GM06990 (cell line): ENCODE measurements around the gene LAMTOR4.
A peak's percentile ranks its signal among the peaks of the same experiment; 100 is the strongest.
"Not testable (repeated sequence)": the region's sequence is repeated elsewhere in the genome, so short reads cannot be mapped to it uniquely, and the experiment has no call there.

Source experiments
- DNase-seq: peaks from one replicate; pipeline ENCODE4 v3.0.0-alpha.2; 2011; ENCODE audit not compliant: insufficient read length; ENCODE audit errors: extremely low read depth
- H3K27me3 ChIP-seq: replicated peaks from 2 replicates; pipeline ENCODE4 v1.6.0; 2011; ENCODE audit warnings: low read length; ENCODE audit not compliant: control insufficient read depth, insufficient read depth
- H3K36me3 ChIP-seq: 2 replicates; pipeline ENCODE4 v1.5.1; 2011; ENCODE audit warnings: low read length; ENCODE audit not compliant: control insufficient read depth, insufficient read depth
- H3K4me3 ChIP-seq: replicated peaks from 2 replicates; pipeline ENCODE4 v1.5.1; 2011; ENCODE audit warnings: low read depth, mild to moderate bottlenecking, control low read depth, low read length
- TF ChIP-seq, protein P1 (sequence below): IDR thresholded peaks from 2 replicates; pipeline ENCODE4 v1.5.1; 2011; ENCODE audit warnings: low read length, control low read depth, mild to moderate bottlenecking, inconsistent platforms; ENCODE audit not compliant: insufficient read depth, poor library complexity, severe bottlenecking

The LAMTOR4 gene

DNA sequence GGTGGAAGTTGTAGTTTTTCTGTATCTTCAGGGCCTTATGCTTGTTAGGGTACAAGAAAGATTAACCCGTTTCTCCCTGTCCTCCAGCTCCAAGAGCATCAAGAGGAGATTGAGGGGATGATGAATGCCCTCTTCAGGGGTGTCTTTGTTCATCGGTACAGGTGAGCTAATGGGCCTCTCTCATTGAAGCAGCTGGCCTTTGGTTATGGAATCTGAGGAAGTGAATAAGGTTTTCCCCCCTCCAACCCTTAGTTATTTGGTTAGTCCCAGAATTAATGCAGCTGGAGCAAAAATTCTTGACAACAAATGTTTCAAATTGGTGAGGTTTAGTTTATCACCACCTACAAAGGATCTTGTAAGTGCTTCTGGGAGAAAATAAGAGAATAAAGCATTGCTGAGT, 46.5 kb downstream of the LAMTOR4 start:
- no peak for DNase-seq
- H3K4me3 ChIP-seq: no peak overlapping the region
- H3K27me3 ChIP-seq: no peaks in the 10 kb centered on the region
- no peaks in the 10 kb centered on the region for H3K36me3 ChIP-seq
- TF ChIP-seq, protein P1, sequence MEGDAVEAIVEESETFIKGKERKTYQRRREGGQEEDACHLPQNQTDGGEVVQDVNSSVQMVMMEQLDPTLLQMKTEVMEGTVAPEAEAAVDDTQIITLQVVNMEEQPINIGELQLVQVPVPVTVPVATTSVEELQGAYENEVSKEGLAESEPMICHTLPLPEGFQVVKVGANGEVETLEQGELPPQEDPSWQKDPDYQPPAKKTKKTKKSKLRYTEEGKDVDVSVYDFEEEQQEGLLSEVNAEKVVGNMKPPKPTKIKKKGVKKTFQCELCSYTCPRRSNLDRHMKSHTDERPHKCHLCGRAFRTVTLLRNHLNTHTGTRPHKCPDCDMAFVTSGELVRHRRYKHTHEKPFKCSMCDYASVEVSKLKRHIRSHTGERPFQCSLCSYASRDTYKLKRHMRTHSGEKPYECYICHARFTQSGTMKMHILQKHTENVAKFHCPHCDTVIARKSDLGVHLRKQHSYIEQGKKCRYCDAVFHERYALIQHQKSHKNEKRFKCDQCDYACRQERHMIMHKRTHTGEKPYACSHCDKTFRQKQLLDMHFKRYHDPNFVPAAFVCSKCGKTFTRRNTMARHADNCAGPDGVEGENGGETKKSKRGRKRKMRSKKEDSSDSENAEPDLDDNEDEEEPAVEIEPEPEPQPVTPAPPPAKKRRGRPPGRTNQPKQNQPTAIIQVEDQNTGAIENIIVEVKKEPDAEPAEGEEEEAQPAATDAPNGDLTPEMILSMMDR: no peak

- peak; percentile 82 for DNase-seq
- H3K27me3 ChIP-seq, H3K36me3 ChIP-seq, H3K4me3 ChIP-seq: not testable (repeated sequence)
Measured at GRCh38 chr7:100195901-100196322, 47.2 kb downstream of the LAMTOR4 start.

DNA sequence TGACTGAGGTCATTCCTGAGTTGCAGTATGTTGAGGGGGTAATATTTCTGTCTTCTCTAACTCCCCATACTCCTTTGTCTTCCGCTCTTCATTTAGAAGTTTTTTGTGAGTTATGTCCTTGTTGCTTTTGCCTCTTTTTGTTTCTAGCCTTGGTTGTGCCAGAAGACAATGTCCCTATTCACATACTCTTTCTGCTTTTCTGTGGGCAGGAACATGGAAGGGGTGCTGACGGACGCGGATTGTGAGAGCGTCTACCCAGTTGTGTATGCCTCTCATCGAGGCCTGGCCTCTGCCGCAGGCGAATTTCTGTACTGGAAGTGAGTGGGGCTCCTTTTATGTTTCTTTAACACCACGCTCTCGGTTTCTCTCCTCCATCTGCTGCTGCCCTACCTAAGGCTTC, 49.5 kb downstream of the LAMTOR4 start:
- no peak overlapping the region for H3K4me3 ChIP-seq
- no peaks in the 10 kb centered on the region for H3K36me3 ChIP-seq
- no peak for DNase-seq
- no peaks in the 10 kb centered on the region for H3K27me3 ChIP-seq
- TF ChIP-seq, protein P1: no peak

DNA sequence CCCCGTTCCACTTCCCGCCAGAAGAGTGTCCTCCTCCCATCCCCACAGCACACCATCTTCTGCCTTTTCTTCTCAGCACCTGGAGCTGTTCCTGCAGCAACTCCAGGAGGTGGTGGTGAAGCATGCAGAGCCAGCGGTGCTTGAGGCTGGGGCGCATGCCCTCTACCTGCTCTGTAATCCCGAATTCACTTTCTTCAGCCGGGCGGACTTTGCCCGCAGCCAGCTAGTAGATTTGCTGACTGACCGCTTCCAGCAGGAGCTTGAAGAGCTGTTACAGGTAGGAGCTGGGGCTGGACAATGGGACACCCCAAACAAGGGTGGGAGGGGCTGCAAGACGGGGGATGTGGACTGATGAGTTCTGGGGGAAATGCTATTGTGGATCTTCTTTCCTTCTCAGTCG, 52.0 kb downstream of the LAMTOR4 start:
- H3K36me3 ChIP-seq: no peaks in the 10 kb centered on the region
- H3K4me3 ChIP-seq: no peak overlapping the region
- no peaks in the 10 kb centered on the region for H3K27me3 ChIP-seq

More for the DNA sequence above, 52.0 kb downstream of the LAMTOR4 start:
- DNase-seq: no peak
- TF ChIP-seq, protein P1: no peak
